Stimulated activated memory B cell treated with anti-CD40 and anti-IgM and Interleukin-4, amounts not matched to agents 10 μg/mL and 1 μg/mL and 100 μg/mL, for 72 hours (primary cell): Measurements from ENCODE around the gene LENG9.

Experiments
- ATAC-seq: fragments of 150-1000 bp; cut with Tn5 transposase; 2 replicates; pipeline ENCODE4 v1.10.0; 2021
- H3K27ac Mint-ChIP-seq: one replicate; pipeline ENCODE4 v1.8.0; 2022; ENCODE audit warnings: mild to moderate bottlenecking, mixed read lengths
- H3K27me3 Mint-ChIP-seq: one replicate; pipeline ENCODE4 v1.8.0; 2022; ENCODE audit warnings: mixed read lengths
- H3K36me3 Mint-ChIP-seq: one replicate; pipeline ENCODE4 v1.8.0; 2022; ENCODE audit warnings: mixed read lengths
- H3K4me1 Mint-ChIP-seq: one replicate; pipeline ENCODE4 v1.8.0; 2022; ENCODE audit warnings: mixed read lengths
- H3K4me3 Mint-ChIP-seq: one replicate; pipeline ENCODE4 v1.8.0; 2022; ENCODE audit warnings: mild to moderate bottlenecking, moderate library complexity, mixed read lengths
- H3K9me3 Mint-ChIP-seq: one replicate; pipeline ENCODE4 v1.8.0; 2022; ENCODE audit warnings: mixed read lengths

The LENG9 gene

DNA sequence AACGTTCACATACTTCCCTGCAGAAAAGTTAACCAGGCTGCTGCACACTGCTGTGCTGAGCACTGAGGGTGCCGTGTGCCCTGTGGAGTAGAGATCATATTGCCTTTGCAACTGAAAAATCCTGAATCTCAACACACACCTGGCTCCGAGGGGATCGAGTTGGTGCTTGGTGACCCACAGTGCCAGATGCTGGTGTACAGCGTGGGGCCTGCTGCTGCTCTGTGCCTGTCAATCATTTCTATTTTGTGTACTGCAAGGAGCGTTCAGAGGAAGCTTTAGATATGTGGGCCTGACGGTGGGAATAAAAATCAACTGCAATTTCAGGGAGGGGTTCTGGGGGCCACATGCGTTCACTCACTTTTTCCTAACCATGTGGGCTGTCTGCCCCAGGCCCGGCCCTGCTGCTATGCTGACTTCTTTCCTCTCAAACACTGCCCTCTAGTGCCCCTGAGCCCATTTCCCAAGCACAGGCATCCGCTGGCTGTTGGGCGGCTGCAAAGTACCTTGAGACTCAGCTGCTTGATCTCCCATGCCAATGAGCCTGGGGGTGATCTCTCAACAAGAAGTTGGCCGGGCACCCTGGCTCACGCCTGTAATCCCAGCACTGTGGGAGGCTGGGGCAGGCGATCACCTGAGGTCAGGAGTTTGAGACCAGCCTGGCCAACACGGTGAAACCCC, 24.3 kb downstream of the LENG9 start:
- peaks cover 27% of the 10 kb centered on the region for H3K4me1 Mint-ChIP-seq
- no peaks in the 10 kb centered on the region for H3K27me3 Mint-ChIP-seq
- H3K4me3 Mint-ChIP-seq, result no peak overlapping the region
- peaks cover 30% of the 10 kb centered on the region for H3K36me3 Mint-ChIP-seq
- H3K9me3 Mint-ChIP-seq, result no peaks in the 10 kb centered on the region
- H3K27ac Mint-ChIP-seq, result no peak overlapping the region
- ATAC-seq, result no peak

DNA sequence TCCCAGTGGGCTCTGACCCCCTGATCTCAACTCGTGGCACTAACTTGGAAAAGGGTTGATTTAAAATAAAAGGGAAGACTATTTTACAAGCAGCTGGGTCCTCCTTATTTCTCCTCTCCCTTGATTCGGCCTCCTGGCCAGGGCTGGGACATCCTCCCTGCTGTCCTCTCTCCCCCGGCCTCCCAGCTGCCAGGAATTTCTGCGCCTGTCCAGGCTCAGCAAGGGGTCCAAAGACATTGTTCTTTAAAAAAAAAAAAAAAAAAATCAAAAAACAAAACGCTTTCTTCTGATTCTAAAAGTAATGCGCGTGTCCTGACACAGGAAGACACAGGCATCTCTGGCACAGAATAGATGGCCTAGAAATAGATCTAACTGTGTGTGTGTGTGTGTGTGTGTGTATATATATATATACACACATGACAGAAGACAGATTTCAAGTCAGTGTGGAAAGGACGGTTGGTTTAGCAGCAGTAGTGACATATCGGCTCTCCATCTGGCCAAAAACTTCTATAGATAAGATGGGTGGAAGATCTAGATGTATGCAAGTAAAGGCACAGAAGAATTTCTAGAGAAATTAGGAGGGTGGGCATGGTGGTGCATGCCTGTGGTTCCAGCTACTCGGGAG, 26.8 kb downstream of the LENG9 start:
- peaks cover 9% of the 10 kb centered on the region for H3K36me3 Mint-ChIP-seq
- H3K27ac Mint-ChIP-seq, result no peak overlapping the region
- H3K27me3 Mint-ChIP-seq, result peaks cover under 1% of the 10 kb centered on the region
- no peaks in the 10 kb centered on the region for H3K9me3 Mint-ChIP-seq
- H3K4me3 Mint-ChIP-seq, result no peak overlapping the region
- ATAC-seq, result no peak
- peaks cover 34% of the 10 kb centered on the region for H3K4me1 Mint-ChIP-seq

DNA sequence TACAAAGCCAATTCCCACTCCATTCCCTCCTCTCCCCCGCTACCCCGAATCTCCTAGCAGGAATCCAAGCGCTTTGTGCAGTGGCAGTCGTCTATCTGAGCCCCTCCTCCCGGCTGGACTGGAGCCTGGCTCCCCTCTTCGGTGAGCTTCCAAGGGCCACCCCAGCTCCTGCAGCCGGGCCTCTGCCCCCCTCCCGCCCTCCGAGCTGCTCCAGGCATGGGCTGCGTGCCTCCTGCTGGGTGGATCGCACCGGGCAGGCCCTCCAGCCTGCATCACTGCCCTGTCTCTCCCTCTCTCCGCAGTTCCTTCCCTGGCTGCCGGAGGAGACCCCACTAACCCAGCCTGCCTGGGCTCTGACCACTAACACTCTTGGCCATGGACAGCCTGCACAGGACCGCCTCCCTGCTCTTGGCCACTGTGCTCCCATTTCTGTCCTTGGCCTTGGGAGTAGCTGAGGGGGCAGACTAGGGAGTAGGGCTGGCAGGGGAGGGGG, 27.5 kb downstream of the LENG9 start:
- Mint-ChIP-seq H3K4me1 (peaks cover 40% of the 10 kb centered on the region), H3K27me3 (peaks cover 7% of the 10 kb centered on the region), H3K4me3 (no peak overlapping the region), H3K27ac (no peak overlapping the region), H3K9me3 (no peaks in the 10 kb centered on the region), H3K36me3 (peaks cover 9% of the 10 kb centered on the region)
- no peak for ATAC-seq

DNA sequence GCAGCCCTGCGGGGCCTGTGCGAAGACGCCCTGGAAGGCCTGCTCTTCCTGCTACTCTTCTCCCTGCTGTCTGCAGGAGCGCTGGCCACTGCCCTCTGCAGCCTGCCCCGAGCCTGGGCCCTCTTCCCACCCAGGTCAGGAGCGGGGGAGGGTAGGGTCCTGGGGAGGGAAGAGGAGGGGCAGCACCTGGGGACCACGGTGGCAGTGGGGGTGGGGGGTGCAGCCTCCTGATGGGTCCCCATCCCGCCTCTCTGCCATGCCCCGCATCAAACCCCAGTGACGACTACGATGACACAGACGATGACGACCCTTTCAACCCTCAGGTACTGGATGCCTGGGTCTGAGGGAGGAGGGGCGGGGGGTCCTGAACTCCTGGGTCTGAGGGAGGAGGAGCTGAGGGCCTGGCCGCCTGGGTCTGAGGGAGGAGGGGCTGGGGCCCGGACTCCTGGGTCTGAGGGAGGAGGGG, 28.0 kb downstream of the LENG9 start:
- H3K4me3 Mint-ChIP-seq, result no peak overlapping the region
- peaks cover 45% of the 10 kb centered on the region for H3K4me1 Mint-ChIP-seq
- H3K36me3 Mint-ChIP-seq, result peaks cover 9% of the 10 kb centered on the region
- peaks cover 11% of the 10 kb centered on the region for H3K27me3 Mint-ChIP-seq
- no peaks in the 10 kb centered on the region for H3K9me3 Mint-ChIP-seq
- H3K27ac Mint-ChIP-seq, result no peak overlapping the region
- peak; percentile 31 for ATAC-seq

DNA sequence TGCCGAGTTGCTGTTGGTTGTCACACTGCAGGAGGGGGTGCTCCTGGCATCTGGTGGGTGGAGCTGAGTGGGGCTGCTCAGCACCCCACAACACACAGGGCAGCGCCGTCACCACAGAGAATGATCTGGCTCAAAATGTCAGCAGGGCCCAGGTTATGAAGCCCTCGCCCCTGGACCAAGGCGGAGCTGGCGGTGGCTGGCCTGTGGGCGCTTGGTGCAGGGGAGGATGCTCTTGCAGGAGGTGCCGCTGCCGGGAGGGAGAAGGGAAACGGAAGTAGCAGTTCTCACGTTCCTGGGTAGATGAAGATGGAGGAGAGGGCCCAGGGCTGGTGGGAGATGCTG, 28.7 kb downstream of the LENG9 start:
- peaks cover 9% of the 10 kb centered on the region for H3K36me3 Mint-ChIP-seq
- ATAC-seq, result no peak
- H3K9me3 Mint-ChIP-seq, result no peaks in the 10 kb centered on the region
- H3K4me3 Mint-ChIP-seq, result peak overlapping the region; percentile 22
- peaks cover 45% of the 10 kb centered on the region for H3K4me1 Mint-ChIP-seq
- H3K27ac Mint-ChIP-seq, result peak overlapping the region; percentile 26
- H3K27me3 Mint-ChIP-seq, result peaks cover 15% of the 10 kb centered on the region

DNA sequence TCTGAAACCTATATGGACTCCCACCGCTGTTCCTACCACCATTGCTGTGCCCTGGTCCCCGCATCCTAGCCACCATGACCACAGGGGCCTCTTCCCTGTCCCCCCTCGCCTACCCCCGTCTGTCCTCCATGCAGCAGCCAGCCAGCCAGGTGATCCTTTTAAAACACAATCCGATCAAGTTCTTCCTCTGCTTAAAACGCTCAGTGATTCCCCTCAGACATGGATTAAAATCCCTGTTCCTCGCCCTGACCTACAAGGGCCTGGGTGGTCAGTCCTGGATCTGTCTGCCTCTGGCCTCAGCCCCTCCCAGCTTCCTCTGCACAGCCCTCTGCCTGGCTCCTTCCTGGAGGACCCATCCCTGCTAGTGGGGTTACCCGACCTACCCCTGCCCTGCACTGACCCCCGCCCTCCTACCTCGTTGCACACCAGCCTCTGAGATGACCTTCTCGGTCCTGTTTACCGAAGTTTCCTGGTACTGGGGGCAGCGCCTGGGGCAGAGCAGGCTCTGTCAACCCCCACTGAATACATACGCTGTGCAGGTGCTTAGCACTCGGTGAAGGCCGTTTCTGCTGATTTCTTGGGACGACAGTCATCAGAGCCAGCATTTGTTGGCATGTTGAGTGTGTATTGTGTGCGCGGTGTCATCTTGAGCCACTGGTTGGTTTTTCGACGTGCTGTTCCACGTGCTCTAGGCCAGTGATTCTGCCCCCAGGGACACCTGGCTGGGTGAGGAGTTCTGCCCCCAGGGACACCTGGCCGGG, 29.3 kb downstream of the LENG9 start:
- peaks cover 20% of the 10 kb centered on the region for H3K27me3 Mint-ChIP-seq
- ATAC-seq, result no peak
- peak overlapping the region; percentile 26 for H3K27ac Mint-ChIP-seq
- H3K9me3 Mint-ChIP-seq, result no peaks in the 10 kb centered on the region
- no peak overlapping the region for H3K4me3 Mint-ChIP-seq
- H3K36me3 Mint-ChIP-seq, result peaks cover 9% of the 10 kb centered on the region
- H3K4me1 Mint-ChIP-seq, result peaks cover 40% of the 10 kb centered on the region

DNA sequence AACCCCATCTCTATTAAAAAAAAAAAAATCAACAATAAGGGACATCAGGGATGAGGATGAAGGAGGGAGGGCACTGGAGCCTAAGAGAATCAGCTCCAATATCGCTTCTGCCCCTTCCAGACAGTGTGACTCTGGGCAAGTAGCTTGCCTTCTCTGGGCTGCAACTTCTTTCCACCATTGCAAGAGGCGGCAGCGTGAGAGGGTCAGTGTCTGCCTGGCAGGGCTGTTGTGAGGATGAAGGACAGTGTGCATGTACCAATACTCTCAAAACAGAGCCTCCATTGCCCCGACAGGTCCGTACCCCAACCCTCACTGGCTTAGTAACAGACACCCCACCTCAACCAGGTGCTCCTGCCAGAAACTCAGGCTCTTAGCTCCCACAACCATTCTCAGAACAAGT, 29.9 kb downstream of the LENG9 start:
- Mint-ChIP-seq H3K27ac (peak overlapping the region; percentile 26), H3K4me1 (peaks cover 35% of the 10 kb centered on the region), H3K36me3 (peaks cover 9% of the 10 kb centered on the region), H3K4me3 (no peak overlapping the region), H3K27me3 (peaks cover 26% of the 10 kb centered on the region), H3K9me3 (no peaks in the 10 kb centered on the region)
- ATAC-seq, result no peak

DNA sequence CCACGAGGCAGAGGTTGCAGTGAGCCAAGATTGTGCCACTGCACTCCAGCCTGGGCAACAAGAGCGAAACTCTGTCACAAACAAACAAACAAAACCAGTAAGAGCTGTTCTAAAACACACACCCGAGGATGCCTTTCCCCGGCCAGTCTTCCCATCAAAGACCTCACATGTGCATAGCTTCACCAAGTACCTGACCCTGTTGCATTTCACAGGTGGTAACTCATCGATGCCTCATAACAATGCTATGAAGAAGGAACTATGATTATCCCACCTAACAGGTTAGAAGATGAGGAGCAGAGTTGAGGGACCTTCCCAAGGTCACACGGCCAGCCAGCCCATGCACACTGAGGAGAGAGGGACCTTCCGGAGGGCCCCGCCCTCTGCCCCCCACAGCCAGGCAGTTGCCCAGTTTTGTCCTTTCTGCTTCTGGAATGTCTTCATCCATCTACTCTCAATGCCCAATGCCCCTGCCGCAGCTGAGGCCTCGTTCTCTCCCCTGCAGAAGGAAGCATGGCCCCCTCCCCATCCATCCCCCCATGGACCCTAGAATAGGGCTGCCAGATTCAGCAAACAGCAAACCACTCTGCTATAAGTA, 31.3 kb downstream of the LENG9 start:
- peaks cover 9% of the 10 kb centered on the region for H3K36me3 Mint-ChIP-seq

DNA sequence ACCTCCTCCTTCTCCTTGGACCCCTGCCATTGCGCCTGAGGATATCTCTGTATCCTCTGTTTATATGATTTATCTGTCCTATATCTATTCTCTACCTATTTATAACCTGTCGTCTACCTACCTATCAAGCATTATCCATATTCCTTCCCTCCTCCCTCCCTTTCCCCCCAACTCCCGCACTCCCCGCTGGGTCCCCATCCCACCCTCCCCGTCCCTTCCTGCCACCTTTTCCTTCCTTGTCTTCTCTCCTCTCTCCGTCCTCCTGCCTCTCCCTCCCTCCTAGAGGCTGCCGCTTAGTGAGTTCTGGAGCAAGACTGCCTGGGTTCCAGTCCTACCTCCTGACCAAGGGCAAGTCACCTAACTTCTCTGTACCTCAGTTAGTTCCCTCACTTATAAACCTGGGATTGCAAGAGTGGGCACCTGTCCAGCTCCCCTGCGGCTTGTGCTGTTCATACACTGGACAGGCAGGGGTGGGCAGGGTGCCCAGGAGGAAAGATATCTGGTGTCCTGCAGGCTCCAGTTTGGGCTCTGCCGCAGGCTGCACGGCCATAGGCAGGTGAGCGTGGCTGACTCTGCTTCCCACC, 32.2 kb downstream of the LENG9 start:
- peaks cover 30% of the 10 kb centered on the region for H3K4me1 Mint-ChIP-seq
- peak overlapping the region; percentile 49 for H3K4me3 Mint-ChIP-seq

More for the DNA sequence above, 31.3 kb downstream of the LENG9 start:
- Mint-ChIP-seq H3K27ac (no peak overlapping the region), H3K4me3 (no peak overlapping the region), H3K27me3 (peaks cover 36% of the 10 kb centered on the region), H3K4me1 (peaks cover 35% of the 10 kb centered on the region), H3K9me3 (no peaks in the 10 kb centered on the region)
- ATAC-seq, result no peak

DNA sequence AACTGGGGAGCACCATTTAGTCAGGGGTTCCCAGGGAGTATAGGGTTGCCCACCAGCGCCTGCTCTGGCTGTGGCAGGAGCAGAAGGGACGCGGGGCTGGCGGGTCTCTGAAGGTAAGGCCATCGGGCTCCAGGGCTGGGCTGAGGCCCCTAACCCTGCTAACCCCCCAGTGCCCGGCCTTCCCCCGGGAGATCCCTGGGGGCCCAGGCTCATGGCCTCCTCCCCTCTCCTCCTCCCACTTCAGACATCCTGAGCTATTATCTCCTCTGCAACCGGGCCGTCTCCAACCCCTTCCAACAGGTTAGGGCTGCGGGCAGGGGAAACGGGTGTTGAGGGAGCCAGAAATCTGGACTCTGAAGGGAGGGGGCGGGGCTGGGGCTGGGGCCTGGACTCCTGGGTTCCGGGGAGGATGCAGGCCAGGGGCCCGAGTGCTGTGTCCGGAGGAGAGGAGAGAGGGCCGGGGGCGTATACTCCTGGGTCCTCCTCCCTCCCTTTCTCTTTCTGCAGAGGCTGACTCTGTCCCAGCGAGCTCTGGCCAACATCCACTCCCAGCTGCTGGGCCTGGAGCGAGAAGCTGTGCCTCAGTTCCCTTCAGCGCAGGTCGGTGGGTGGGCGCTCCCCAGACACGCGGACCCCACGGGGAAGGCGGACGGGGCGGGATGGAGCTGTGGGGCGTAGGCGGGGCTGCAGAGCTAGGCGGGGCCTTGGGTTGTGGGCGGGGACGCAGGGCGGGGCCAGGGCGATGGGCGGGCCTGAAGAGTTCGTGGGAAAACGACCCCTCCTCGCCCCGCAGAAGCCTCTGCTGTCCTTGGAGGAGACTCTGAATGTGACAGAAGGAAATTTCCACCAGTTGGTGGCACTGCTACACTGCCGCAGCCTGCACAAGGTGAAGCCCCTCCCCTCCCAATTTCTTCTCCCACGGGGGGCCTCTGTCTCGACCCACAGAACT, 33.0 kb downstream of the LENG9 start:
- no peaks in the 10 kb centered on the region for H3K9me3 Mint-ChIP-seq
- H3K4me3 Mint-ChIP-seq, result peak overlapping the region; percentile 45
- peaks cover 52% of the 10 kb centered on the region for H3K27me3 Mint-ChIP-seq
- H3K4me1 Mint-ChIP-seq, result peaks cover 27% of the 10 kb centered on the region
- H3K27ac Mint-ChIP-seq, result no peak overlapping the region
- ATAC-seq, result peak; percentile 61
- no peaks in the 10 kb centered on the region for H3K36me3 Mint-ChIP-seq

More for the DNA sequence above, 32.2 kb downstream of the LENG9 start:
- Mint-ChIP-seq H3K9me3 (no peaks in the 10 kb centered on the region), H3K36me3 (peaks cover 2% of the 10 kb centered on the region), H3K27ac (no peak overlapping the region), H3K27me3 (peaks cover 44% of the 10 kb centered on the region)
- ATAC-seq, result no peak

DNA sequence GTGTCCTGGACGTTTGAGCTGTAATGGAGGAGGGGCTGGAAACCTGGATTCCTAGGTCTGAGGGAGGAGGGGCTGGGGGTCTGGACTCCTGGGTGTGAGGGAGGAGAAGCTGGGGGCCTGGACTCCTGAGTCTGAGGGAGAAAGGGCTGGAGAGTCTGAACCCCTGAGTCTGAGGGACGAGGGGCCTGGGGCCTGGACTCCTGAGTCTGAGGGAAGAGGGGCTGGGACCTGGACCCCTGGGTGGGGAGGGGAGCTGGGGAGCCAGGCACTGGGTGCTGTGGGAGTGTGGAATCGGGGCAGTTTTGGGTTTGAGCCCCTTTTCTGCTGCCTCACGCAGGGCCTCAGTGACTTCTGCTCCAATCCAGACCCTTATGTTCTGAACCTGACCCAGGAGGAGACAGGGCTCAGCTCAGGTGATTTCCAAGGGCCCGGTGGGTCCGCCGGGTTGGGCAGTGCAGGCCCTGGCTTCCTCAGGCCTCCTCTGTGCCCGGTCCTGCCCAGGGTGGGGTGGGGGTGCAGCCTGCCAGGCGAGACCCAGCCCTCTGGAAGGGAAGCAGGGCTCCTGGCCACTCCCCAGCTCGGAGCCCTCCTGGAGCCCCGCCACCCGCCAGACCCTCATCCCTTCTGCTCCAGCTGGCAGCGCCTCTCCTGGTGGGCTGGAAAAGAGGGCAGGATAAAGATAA, 33.9 kb downstream of the LENG9 start:
- ATAC-seq, result no peak
- H3K4me1 Mint-ChIP-seq, result peaks cover 21% of the 10 kb centered on the region
- H3K27me3 Mint-ChIP-seq, result peaks cover 60% of the 10 kb centered on the region
- H3K27ac Mint-ChIP-seq, result no peak overlapping the region
- H3K36me3 Mint-ChIP-seq, result no peaks in the 10 kb centered on the region
- H3K9me3 Mint-ChIP-seq, result no peaks in the 10 kb centered on the region
- H3K4me3 Mint-ChIP-seq, result peak overlapping the region; percentile 39

DNA sequence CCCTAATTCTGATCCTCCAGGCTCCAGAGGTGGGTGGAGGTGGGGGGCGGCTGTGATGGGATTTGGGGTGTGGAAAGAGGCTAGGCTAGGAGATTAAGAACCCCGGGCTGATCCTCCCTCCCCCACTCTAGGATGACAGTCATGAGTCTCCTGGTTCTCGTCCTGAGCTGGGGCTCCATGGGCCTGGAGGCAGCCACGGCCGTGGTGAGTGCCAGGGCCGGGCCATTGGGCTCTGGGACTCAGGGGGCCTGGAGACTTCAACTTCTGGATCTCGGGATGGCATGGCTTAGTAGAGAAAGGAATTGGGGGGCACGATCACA, 34.4 kb downstream of the LENG9 start:
- no peaks in the 10 kb centered on the region for H3K36me3 Mint-ChIP-seq
- no peak overlapping the region for H3K4me3 Mint-ChIP-seq
- no peak overlapping the region for H3K27ac Mint-ChIP-seq
- no peak for ATAC-seq
- H3K9me3 Mint-ChIP-seq, result no peaks in the 10 kb centered on the region
- peaks cover 16% of the 10 kb centered on the region for H3K4me1 Mint-ChIP-seq
- H3K27me3 Mint-ChIP-seq, result peaks cover 66% of the 10 kb centered on the region

DNA sequence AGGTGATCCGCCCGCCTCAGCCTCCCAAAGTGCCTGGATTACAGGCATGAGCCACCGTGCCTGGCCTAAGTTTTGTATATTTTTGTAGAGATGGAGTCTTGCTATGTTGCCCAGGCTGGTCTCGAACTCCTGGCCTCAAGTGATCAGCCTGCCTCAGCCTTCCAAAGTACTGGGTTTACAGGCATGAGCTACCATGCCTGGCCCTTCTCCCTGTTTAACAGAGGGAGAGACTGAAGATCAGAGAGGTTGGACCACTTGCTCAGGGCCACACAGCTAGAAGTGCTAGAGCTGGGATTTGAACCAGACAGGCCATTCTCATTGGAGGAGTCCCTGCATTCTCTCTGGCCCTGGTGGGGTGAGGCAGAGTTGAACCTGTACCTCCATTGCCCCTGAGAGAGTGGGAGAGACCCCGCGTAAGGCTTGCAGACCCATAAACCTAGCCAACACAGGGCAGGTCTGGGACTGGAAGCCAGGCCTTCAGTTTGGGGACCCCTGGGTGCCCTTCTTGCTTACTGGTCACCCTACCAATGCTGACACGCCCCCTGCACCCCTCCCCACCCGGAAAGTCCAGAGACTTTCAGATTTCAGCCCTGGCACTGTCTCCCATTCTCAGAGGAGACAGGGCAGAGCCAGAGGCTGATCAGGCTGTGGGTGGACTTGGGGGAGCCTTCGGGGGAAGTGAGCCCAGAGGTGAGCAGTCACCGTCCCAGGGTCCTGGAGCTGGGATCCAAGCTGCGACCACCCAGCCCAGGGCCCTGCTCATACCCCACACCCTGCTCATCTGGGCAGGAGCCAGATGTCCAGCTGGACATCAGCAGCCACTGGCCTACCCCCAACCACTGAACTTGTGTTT, 35.0 kb downstream of the LENG9 start:
- no peak for ATAC-seq
- H3K4me1 Mint-ChIP-seq, result peaks cover 11% of the 10 kb centered on the region
- H3K36me3 Mint-ChIP-seq, result no peaks in the 10 kb centered on the region
- H3K9me3 Mint-ChIP-seq, result no peaks in the 10 kb centered on the region
- H3K27me3 Mint-ChIP-seq, result peaks cover 72% of the 10 kb centered on the region
- H3K27ac Mint-ChIP-seq, result no peak overlapping the region
- no peak overlapping the region for H3K4me3 Mint-ChIP-seq
